Fibroblast of skin of abdomen (primary cell): ENCODE data around the gene AFF1. TPM values are rescaled to one million over a fixed set of nuclear protein-coding genes. Genes with fewer than 3 reads are reported as not detected.
A peak's percentile ranks its signal among the peaks of the same experiment; 100 is the strongest.

Source experiments
- DNase-seq: peaks from one replicate; pipeline ENCODE4 v3.0.0-alpha.2; 2013
- polyA plus RNA-seq, 2 experiments: library from polyadenylated mRNA; unstranded; fragments of 120-200 nt; gene quantifications; one replicate each; pipeline ENCODE4 v1.2.1, GENCODE V29; 2013; ENCODE audit not compliant: insufficient read length in 2 of 2

AFF1 gene, protein sequence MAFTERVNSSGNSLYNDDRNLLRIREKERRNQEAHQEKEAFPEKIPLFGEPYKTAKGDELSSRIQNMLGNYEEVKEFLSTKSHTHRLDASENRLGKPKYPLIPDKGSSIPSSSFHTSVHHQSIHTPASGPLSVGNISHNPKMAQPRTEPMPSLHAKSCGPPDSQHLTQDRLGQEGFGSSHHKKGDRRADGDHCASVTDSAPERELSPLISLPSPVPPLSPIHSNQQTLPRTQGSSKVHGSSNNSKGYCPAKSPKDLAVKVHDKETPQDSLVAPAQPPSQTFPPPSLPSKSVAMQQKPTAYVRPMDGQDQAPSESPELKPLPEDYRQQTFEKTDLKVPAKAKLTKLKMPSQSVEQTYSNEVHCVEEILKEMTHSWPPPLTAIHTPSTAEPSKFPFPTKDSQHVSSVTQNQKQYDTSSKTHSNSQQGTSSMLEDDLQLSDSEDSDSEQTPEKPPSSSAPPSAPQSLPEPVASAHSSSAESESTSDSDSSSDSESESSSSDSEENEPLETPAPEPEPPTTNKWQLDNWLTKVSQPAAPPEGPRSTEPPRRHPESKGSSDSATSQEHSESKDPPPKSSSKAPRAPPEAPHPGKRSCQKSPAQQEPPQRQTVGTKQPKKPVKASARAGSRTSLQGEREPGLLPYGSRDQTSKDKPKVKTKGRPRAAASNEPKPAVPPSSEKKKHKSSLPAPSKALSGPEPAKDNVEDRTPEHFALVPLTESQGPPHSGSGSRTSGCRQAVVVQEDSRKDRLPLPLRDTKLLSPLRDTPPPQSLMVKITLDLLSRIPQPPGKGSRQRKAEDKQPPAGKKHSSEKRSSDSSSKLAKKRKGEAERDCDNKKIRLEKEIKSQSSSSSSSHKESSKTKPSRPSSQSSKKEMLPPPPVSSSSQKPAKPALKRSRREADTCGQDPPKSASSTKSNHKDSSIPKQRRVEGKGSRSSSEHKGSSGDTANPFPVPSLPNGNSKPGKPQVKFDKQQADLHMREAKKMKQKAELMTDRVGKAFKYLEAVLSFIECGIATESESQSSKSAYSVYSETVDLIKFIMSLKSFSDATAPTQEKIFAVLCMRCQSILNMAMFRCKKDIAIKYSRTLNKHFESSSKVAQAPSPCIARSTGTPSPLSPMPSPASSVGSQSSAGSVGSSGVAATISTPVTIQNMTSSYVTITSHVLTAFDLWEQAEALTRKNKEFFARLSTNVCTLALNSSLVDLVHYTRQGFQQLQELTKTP
- polyA plus RNA-seq (2013, experiment 1 of 2; ENCODE audit: insufficient read length) = 9.2 TPM
- polyA plus RNA-seq (2013, experiment 2 of 2; ENCODE audit: insufficient read length) = 8.5 TPM

GRCh38 chr4:86934771-86935565 lies at the start of gene AFF1:
TSS of gene AFF1 (plus strand) at chr4:86935011. CDS start at chr4:86948534, 13,523 bp downstream.
- DNase-seq = peak; percentile 88

- no peak for DNase-seq
These were observed 44.0 kb upstream of the AFF1 start for GRCh38 chr4:86890790-86891189.

GRCh38 chr4:86891762-86892635 lies 42.8 kb upstream of the AFF1 start, which contains the start of gene C4orf36:
TSS of gene C4orf36 (minus strand) at chr4:86892422. CDS start at chr4:86891520, 902 bp downstream.
- DNase-seq = peak; percentile 45

DNA sequence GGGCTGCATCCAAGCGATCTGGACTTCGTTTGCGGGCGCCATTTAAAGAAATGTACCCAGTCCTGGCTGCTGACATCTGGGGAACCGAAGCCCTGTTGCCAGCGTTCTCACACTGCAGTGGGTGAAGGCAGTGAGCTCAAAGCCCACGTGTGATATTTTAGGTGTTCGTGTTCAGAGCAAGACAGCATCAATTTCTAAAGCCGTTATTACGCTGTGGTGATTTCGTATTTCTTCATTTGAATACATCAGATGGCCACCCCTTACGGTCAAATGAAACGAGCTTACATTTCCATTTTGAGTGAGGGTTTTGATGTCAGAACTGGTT lies 42.2 kb upstream of the AFF1 start:
- DNase-seq = no peak

GRCh38 chr4:86893136-86893535 lies 41.7 kb upstream of the AFF1 start:
- no peak for DNase-seq

GRCh38 chr4:86894455-86894854 lies 40.4 kb upstream of the AFF1 start:
- no peak for DNase-seq

GRCh38 chr4:86895692-86896488 lies 38.9 kb upstream of the AFF1 start:
- DNase-seq = peak; percentile 72

DNA sequence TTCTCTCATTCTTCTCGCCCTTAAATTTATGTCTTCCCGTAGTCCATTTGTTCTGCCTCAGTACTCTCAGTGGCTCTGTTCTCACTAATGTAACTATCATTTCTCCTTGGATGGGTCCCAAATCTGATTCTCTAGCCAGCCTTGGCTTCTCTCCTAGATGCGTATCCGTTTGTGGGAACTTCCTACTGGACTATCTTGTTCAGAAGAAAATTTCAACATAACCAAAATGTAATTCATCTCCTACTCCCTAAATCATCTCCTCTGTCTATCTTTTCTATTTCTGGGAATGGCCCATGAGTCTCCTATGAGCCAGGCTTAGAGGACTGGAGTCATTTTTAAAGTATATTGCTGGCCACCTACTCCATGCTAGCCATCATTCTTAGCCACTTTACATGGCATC lies 38.2 kb upstream of the AFF1 start:
- DNase-seq = no peak

DNA sequence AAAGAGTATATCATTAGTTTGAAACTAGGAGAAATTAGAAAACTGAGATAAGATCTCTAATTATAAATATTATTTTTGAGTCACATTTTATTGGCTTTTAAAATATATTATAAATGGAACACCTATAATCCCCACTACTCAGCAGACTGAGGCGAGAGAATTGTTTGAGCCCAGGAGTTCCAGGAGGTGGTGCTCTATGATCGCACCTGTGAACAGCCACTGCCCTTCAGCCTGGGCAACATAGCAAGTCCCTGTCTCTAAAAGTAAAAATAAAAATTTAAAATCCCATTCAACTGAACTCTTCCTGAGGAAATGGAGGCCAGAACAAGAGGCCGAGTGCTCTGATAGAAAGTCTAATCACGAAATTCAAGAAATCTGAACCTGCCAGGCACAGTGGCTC lies 36.2 kb upstream of the AFF1 start:
- no peak for DNase-seq

GRCh38 chr4:86901864-86902263 lies 32.9 kb upstream of the AFF1 start:
- DNase-seq = no peak

- no peak for DNase-seq
These were observed 26.6 kb upstream of the AFF1 start for GRCh38 chr4:86908251-86908657.

GRCh38 chr4:86909546-86910295 lies 25.1 kb upstream of the AFF1 start:
- DNase-seq = no peak

- no peak for DNase-seq
These were observed 24.4 kb upstream of the AFF1 start for GRCh38 chr4:86910369-86910768.

- DNase-seq = no peak
These were observed 23.8 kb upstream of the AFF1 start for GRCh38 chr4:86910820-86911684.

- DNase-seq = no peak
These were observed 18.4 kb upstream of the AFF1 start for GRCh38 chr4:86916392-86916791.

DNA sequence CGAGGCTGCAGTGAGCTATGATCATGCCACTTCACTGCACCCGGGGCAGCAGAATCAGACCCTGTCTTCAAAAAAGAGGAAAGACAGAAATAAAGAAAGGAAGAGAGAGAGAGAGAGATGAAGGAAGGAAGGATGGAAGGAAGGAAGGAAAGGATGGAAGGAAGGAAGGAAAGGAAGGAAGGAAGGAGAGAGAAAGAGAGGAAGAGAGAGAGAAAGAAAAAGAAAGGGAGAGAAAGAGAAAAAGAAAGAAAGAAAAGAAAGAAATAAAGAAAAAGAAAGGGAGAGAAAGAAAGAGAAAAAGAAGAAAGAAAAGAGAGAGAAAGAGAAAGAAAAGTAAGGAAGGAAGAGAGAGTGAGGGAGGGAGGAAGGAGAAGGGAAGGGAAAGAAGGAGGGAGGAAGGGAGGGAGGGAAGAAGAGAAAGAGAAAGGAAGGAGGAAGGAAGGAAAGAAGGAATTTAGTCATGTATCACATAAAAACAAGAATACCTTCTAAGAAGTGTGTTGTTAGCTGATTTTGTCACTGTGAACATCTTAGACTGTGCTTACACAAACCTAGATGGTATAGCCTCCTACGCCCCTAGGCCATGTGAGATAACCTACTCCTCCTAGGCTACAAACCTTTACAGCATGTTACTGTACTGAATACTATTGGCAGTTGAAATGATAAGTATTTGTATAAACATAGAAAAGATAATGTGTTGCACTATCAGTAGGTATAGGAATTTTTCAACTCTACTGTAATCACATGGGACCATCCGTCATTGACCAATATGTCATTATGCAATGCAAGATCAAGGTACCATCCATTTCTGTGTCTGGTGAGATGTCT lies 17.4 kb upstream of the AFF1 start:
- DNase-seq = no peak

DNA sequence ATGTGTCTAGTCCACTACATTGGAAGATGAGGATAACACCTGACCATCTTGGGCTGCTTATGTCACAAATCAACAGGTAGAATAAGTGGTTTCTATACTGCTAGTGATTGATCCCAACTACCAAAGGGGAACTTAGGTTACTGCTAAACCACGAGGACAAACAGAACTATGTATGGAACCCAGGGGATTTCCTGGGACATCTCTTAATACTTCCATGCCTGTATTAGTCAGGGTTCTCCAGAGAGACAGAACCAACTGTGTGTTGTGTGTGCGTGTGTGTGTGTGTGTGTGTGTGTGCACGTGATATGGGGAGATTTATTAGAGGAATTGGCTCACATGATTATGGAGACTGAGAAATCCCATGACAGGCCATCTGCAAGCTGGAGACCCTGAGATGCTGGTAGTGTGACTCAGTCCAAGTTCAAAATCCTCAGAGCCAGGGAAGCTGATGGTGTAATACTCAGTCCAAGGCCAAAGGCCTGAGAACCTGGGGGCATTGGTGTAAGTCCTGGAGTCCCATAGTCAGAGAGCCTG lies 16.2 kb upstream of the AFF1 start:
- DNase-seq = peak; percentile 78
